ENCODE measurements around the gene NDUFA8.

Gene NDUFA8

DNA sequence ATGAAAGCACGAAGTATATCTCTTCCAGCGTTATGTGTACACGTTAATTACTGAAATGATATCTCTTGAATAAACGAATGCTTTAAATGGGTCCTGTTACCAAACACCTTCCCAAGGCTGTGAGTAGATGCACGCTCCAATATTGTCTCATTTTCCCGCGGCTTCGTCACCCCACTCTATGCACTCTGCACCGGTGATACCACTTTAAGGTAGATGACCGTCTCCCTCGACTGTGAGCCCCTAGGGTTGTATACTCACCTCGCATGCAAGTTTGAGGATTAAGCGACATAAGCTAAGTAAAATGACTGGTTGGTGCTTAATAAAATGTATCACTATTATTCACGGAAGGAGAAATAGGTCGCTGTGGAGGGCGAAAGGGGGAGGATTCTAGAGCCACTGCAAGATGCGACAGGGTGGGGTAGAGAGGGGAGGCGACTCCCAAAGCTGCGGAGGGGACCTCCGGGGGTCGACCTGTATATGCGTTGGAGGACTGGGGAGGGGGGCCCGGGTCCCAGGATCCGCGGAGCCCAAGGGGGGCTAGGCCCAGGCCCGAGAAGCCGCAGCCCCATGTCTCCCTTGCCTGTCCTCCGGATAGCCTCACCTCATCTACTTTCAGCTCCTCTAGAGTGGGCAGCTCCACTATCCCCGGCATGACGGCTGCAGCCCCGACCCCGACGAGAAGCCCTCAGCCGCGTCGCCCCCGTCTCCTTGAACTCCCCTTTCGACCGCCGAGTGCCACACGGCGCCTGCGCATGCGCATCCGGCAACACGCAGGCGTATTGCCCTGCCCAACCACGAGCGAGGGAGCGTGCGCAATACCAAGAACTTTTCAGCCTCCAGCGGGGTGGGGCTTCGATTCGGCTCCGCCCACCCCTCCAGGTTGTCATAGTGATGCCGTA is at the start of gene NDUFA8, which contains the start of gene MORN5:
TSS of gene NDUFA8 (minus strand) at position 754 of the 899 bp plus-strand sequence. CDS start at position 652, 102 bp downstream.
TSS of gene MORN5 (plus strand) at position 883 of the 899 bp plus-strand sequence. CDS start 65 bp downstream, outside the sequence.
- peak within 1 kb of the TSS; percentile 85 for H2AFZ ChIP-seq (ENCODE audit: low read length, unreplicated experiment)
- H3K4me1 ChIP-seq (ENCODE audit: control insufficient read depth, insufficient read depth, low read length, unreplicated experiment): peaks cover 5% of the 10 kb centered on the region
- peaks cover 40% of the 10 kb centered on the region for H3K79me2 ChIP-seq (ENCODE audit: control insufficient read depth, insufficient read depth, low read length, unreplicated experiment)
- H3K27me3 ChIP-seq (ENCODE audit: insufficient read depth, low read length): peaks cover 13% of the 10 kb centered on the region; the same call in 1 of the 2 replicates
- no peak within 1 kb of the TSS for H3K27ac ChIP-seq (ENCODE audit: low read depth, low read length)
- peak within 1 kb of the TSS; percentile 91 for H3K4me3 ChIP-seq (ENCODE audit: low read depth, low read length)
- no peaks in the 10 kb centered on the region for H3K36me3 ChIP-seq (ENCODE audit: insufficient read depth, low read length)

DNA sequence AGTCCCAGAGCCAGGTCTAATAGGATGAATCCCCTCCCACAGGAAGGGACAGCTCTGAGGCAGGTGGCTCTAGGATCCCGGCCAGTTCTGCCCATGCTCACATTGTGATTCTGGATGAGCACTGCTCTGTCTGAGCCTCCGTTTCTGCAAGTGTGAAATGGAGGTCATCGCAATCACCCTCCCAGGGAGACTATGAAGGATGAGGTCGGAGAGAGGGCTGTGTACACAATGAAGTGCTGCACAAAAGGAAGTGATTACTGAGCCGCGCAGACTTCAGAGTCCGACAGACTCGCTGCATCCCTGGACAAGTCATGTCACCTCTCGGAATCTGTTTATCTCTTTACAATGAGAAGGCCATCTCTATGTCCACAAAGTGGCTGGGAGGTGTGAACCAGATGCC is 47.5 kb upstream of the NDUFA8 start:
- Histone ChIP-seq H3K4me3 (ENCODE audit: low read depth, low read length) (no peak overlapping the region), H3K27ac (ENCODE audit: low read depth, low read length) (no peak overlapping the region), H3K79me2 (ENCODE audit: control insufficient read depth, insufficient read depth, low read length, unreplicated experiment) (no peaks in the 10 kb centered on the region), H2AFZ (ENCODE audit: low read length, unreplicated experiment) (no peak overlapping the region), H3K36me3 (ENCODE audit: insufficient read depth, low read length) (no peaks in the 10 kb centered on the region), H3K27me3 (ENCODE audit: insufficient read depth, low read length) (peaks cover 10% of the 10 kb centered on the region), H3K4me1 (ENCODE audit: control insufficient read depth, insufficient read depth, low read length, unreplicated experiment) (peaks cover 15% of the 10 kb centered on the region)

- Histone ChIP-seq H2AFZ (ENCODE audit: low read length, unreplicated experiment) (no peak overlapping the region), H3K4me1 (ENCODE audit: control insufficient read depth, insufficient read depth, low read length, unreplicated experiment) (peaks cover 22% of the 10 kb centered on the region), H3K27me3 (ENCODE audit: insufficient read depth, low read length) (peaks cover 3% of the 10 kb centered on the region), H3K36me3 (ENCODE audit: insufficient read depth, low read length) (no peaks in the 10 kb centered on the region), H3K4me3 (ENCODE audit: low read depth, low read length) (no peak overlapping the region), H3K79me2 (ENCODE audit: control insufficient read depth, insufficient read depth, low read length, unreplicated experiment) (no peaks in the 10 kb centered on the region), H3K27ac (ENCODE audit: low read depth, low read length) (no peak overlapping the region)
These were observed 46.8 kb upstream of the NDUFA8 start for GRCh38 chr9:122206118-122207046.

DNA sequence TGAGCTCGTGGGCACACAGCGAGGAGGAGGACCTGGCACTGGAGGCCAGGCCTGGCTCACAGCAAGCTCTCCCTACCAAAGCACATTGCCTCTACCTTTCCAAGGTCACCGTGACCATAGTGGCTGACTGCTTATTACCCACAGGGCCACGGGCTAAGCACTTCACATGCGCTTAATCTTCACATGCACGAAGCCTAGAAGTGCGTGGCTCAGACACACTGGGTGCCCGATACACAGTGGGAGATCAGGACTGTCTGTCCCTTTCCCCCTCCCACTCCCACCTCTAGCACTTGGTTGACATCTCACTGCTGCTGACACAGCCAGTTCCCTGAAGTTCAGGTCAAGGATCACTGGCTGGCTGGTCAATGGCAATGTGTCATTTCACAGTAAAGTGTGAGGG is 45.6 kb upstream of the NDUFA8 start:
- H3K27me3 ChIP-seq (ENCODE audit: insufficient read depth, low read length): no peaks in the 10 kb centered on the region
- H2AFZ ChIP-seq (ENCODE audit: low read length, unreplicated experiment): no peak overlapping the region
- H3K36me3 ChIP-seq (ENCODE audit: insufficient read depth, low read length): no peaks in the 10 kb centered on the region
- peaks cover 28% of the 10 kb centered on the region for H3K4me1 ChIP-seq (ENCODE audit: control insufficient read depth, insufficient read depth, low read length, unreplicated experiment)
- H3K27ac ChIP-seq (ENCODE audit: low read depth, low read length): no peak overlapping the region
- H3K4me3 ChIP-seq (ENCODE audit: low read depth, low read length): no peak overlapping the region
- no peaks in the 10 kb centered on the region for H3K79me2 ChIP-seq (ENCODE audit: control insufficient read depth, insufficient read depth, low read length, unreplicated experiment)

GRCh38 chr9:122204491-122204890 is 44.9 kb upstream of the NDUFA8 start:
- Histone ChIP-seq H3K36me3 (ENCODE audit: insufficient read depth, low read length) (no peaks in the 10 kb centered on the region), H3K79me2 (ENCODE audit: control insufficient read depth, insufficient read depth, low read length, unreplicated experiment) (no peaks in the 10 kb centered on the region), H3K27me3 (ENCODE audit: insufficient read depth, low read length) (no peaks in the 10 kb centered on the region), H3K4me1 (ENCODE audit: control insufficient read depth, insufficient read depth, low read length, unreplicated experiment) (peaks cover 28% of the 10 kb centered on the region), H3K4me3 (ENCODE audit: low read depth, low read length) (no peak overlapping the region), H3K27ac (ENCODE audit: low read depth, low read length) (no peak overlapping the region), H2AFZ (ENCODE audit: low read length, unreplicated experiment) (no peak overlapping the region)

DNA sequence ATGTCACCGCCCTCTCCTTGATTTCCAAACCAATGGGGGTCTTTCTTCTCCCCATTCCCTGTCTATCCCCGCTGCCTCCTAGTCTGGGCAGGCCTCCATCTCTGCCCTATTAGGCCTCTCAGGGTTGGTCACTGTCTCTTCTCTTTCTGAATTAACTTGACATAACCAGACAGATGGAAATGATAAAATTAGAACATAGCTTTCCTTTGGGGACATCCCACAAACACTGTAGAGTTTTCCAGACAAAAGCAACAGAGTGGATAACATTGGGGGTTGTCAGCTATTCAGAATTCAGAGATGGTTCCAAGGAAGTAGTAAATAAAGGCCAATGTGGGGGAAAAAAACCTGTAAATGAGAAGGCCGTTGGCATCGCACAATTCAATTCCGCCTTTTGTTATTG is 44.5 kb upstream of the NDUFA8 start:
- Histone ChIP-seq H3K27ac (ENCODE audit: low read depth, low read length) (no peak overlapping the region), H2AFZ (ENCODE audit: low read length, unreplicated experiment) (no peak overlapping the region), H3K4me3 (ENCODE audit: low read depth, low read length) (no peak overlapping the region), H3K36me3 (ENCODE audit: insufficient read depth, low read length) (no peaks in the 10 kb centered on the region), H3K4me1 (ENCODE audit: control insufficient read depth, insufficient read depth, low read length, unreplicated experiment) (peaks cover 28% of the 10 kb centered on the region), H3K79me2 (ENCODE audit: control insufficient read depth, insufficient read depth, low read length, unreplicated experiment) (no peaks in the 10 kb centered on the region), H3K27me3 (ENCODE audit: insufficient read depth, low read length) (no peaks in the 10 kb centered on the region)

- H3K27ac ChIP-seq (ENCODE audit: low read depth, low read length): no peak overlapping the region
- H3K4me1 ChIP-seq (ENCODE audit: control insufficient read depth, insufficient read depth, low read length, unreplicated experiment): peaks cover 28% of the 10 kb centered on the region
- no peaks in the 10 kb centered on the region for H3K36me3 ChIP-seq (ENCODE audit: insufficient read depth, low read length)
- H3K4me3 ChIP-seq (ENCODE audit: low read depth, low read length): no peak overlapping the region
- H3K27me3 ChIP-seq (ENCODE audit: insufficient read depth, low read length): no peaks in the 10 kb centered on the region
- H3K79me2 ChIP-seq (ENCODE audit: control insufficient read depth, insufficient read depth, low read length, unreplicated experiment): no peaks in the 10 kb centered on the region
- no peak overlapping the region for H2AFZ ChIP-seq (ENCODE audit: low read length, unreplicated experiment)
These were observed 42.5 kb upstream of the NDUFA8 start for GRCh38 chr9:122202111-122202510.

GRCh38 chr9:122201641-122202040 is 42.1 kb upstream of the NDUFA8 start:
- H3K79me2 ChIP-seq (ENCODE audit: control insufficient read depth, insufficient read depth, low read length, unreplicated experiment): no peaks in the 10 kb centered on the region
- H3K4me3 ChIP-seq (ENCODE audit: low read depth, low read length): no peak overlapping the region
- H3K36me3 ChIP-seq (ENCODE audit: insufficient read depth, low read length): no peaks in the 10 kb centered on the region
- peak overlapping the region; percentile 67 for H3K27ac ChIP-seq (ENCODE audit: low read depth, low read length)
- no peak overlapping the region for H2AFZ ChIP-seq (ENCODE audit: low read length, unreplicated experiment)
- peaks cover 28% of the 10 kb centered on the region for H3K4me1 ChIP-seq (ENCODE audit: control insufficient read depth, insufficient read depth, low read length, unreplicated experiment)
- H3K27me3 ChIP-seq (ENCODE audit: insufficient read depth, low read length): no peaks in the 10 kb centered on the region

GRCh38 chr9:122200960-122201595 is 41.5 kb upstream of the NDUFA8 start:
- H3K36me3 ChIP-seq (ENCODE audit: insufficient read depth, low read length): no peaks in the 10 kb centered on the region
- H3K4me3 ChIP-seq (ENCODE audit: low read depth, low read length): no peak overlapping the region
- peak overlapping the region; percentile 67 for H3K27ac ChIP-seq (ENCODE audit: low read depth, low read length)
- no peak overlapping the region for H2AFZ ChIP-seq (ENCODE audit: low read length, unreplicated experiment)
- no peaks in the 10 kb centered on the region for H3K79me2 ChIP-seq (ENCODE audit: control insufficient read depth, insufficient read depth, low read length, unreplicated experiment)
- no peaks in the 10 kb centered on the region for H3K27me3 ChIP-seq (ENCODE audit: insufficient read depth, low read length)
- H3K4me1 ChIP-seq (ENCODE audit: control insufficient read depth, insufficient read depth, low read length, unreplicated experiment): peaks cover 22% of the 10 kb centered on the region

DNA sequence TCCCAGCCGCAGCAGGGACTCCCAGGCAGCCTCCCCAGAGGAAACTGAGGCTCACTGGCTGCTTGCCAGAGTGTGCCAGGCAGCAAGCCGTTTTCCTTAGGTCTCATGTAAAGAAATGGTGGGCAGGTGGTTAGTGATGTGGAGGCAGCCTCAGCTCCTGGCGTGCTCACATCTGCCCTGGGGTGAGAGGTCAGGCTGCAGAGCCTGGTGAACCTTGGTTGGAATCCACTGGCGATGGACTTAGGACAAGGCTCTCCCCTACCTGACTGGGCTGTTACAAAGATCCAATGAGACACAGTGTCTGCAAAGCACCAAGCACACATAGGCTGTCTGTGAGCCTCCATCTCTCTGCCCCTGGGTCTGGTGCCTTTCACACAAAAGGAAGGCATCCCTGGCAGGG is 38.3 kb upstream of the NDUFA8 start:
- no peak overlapping the region for H3K4me3 ChIP-seq (ENCODE audit: low read depth, low read length)
- no peak overlapping the region for H3K27ac ChIP-seq (ENCODE audit: low read depth, low read length)
- H2AFZ ChIP-seq (ENCODE audit: low read length, unreplicated experiment): no peak overlapping the region
- H3K27me3 ChIP-seq (ENCODE audit: insufficient read depth, low read length): no peaks in the 10 kb centered on the region
- peaks cover 15% of the 10 kb centered on the region for H3K4me1 ChIP-seq (ENCODE audit: control insufficient read depth, insufficient read depth, low read length, unreplicated experiment)
- H3K79me2 ChIP-seq (ENCODE audit: control insufficient read depth, insufficient read depth, low read length, unreplicated experiment): no peaks in the 10 kb centered on the region
- no peaks in the 10 kb centered on the region for H3K36me3 ChIP-seq (ENCODE audit: insufficient read depth, low read length)

Data from ACC112 (cell line).